HG02973 (cell line): ENCODE results near the gene MTHFR.

Experiments used
- ATAC-seq: cut with Tn5 transposase; IDR thresholded peaks from one replicate; pipeline ENCODE4 v1.9.1; 2021; ENCODE audit warnings: moderate library complexity; ENCODE audit not compliant: unreplicated experiment

MTHFR gene

GRCh38 chr1:11783556-11783955, 22.2 kb downstream of the MTHFR start:
- ATAC-seq = no peak

DNA sequence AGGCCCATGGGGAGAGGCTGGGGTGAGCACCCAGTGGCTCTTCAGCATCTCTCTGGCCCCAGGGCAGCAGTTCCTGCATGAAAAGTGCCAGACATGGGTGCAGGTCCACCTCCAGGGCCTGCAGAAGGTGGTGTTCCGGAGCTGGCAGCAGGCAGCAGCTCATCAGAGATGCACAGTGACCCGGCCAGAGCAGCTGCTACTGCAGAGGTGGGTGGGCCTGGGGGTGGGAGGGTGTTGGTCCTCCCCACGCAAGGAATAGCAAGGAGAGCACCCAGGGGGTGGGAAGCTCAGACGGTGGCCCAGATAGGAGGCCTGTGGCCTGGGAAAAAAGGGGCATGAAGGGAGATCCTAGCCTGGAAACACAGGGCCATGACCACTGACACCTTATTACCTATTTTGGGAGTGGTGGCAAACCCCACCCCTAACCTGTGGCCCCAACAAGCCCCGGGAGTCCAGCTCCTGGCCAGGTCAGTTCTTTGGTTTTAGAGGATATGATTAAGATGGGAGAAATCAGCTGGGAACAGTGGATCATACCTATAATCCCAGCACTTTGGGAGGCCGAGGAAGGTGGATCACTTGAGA, 23.5 kb downstream of the MTHFR start:
- no peak for ATAC-seq

GRCh38 chr1:11781297-11781696, 24.5 kb downstream of the MTHFR start:
- ATAC-seq = no peak

GRCh38 chr1:11780380-11781147, 25.2 kb downstream of the MTHFR start:
- no peak for ATAC-seq

- no peak for ATAC-seq
Observed at GRCh38 chr1:11779715-11780379, 25.9 kb downstream of the MTHFR start.

DNA sequence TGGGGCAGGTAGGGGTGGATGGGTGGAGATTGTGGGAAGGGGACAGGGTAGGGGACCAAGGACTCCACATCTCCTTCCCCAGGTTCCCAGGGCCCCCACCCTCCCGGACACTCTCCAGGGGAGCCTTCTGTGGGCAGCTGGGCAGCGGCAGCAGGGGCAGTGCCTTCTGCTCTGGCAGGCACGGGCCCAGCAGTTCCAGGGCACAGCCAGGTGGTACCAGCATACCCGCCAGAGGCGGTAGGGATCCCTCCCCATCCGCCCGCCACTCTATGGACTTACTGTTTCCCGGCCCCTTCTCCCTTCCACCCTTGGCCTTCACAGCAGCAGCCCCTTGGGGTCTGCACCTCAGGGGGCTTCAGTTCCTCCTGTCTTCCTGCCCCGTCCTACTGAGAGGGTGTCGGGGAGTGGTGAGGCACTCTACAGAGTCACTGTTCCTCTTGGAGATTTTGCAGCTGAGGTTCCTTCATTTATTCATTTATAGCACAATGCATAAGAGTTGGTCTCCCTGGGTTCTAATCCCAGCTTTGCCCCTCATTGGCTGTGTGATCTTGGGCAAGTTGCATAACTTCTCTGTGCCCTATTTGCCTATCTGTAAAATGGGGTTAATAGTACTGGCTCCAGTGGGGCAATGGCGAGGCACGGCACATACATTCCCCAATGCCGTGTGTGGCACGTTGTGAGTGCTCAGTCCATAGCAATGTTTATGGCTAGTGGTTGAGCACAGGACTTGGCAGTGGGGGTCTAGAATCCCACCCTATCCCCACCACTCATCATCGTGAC, 26.7 kb downstream of the MTHFR start:
- ATAC-seq = no peak

DNA sequence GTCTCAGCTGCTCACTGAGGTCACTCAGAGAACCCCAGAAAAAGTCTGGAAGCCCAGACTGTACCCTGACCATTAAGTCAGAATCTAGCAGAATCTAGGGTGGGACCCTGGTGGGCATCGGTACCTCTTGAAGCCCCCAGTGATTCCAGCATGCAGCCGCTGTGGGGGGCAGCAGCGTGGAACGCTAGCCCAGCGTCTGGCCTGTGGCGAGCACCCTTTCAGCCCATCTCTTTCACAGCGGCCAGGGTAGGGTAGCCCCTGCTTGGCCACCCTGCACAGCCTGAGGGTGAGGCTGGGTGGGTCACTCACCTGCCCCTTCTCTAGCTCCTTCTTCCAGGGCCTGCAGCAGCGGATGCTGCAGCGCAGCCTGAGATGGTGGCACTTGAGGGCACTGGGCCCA, 27.4 kb downstream of the MTHFR start:
- ATAC-seq = no peak

DNA sequence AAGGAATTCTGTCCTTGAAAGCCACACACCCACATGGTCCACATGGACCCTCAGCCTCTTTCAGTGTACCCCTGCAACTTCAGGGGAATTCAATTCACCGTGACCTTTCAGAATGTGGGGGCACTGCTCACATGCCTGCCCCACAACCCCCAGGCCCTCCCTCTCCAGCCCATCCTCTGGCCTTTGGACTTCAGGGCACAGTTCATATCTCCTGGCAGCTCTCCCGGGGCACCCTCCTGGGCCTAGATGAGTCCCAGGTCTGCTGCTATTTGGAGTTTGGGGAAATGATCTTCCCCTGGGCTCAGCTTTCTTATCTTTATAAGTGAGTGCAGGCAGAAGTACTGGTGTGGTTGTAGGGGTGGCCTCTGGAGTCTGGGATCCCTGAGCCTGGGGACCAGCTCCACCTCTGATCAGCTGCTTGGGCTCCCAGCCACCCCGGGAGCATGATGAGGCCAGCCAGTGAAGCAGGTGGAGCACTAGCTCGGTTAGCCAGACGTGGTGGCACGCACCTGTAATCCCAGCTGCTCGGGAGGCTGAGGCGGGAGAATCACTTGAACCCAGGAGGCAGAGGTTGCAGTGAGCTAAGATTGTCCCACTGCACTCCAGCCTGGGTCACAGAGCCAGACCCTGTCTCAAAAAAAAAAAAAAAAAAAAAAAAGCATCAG, 28.0 kb downstream of the MTHFR start:
- no peak for ATAC-seq

DNA sequence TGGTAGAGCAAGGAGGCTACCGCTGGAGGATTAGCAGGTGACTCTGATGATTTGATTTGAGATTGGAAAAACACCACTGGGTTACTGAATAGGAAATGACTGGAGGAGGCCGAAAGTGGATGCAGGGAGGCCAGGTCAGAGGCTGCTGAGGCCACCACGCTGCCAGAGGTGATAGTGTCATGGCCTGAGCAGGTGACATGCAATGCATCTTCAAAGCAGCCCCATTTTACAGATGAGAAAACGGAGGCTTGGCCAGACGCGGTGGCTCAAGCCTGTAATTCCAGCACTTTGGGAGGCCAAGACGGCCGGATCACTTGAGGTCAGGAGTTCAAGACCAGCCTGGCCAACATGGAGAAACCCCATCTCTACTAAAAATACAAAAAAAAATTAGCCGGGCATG, 31.0 kb downstream of the MTHFR start:
- ATAC-seq = no peak

- no peak for ATAC-seq
Observed at GRCh38 chr1:11772458-11772857, 33.3 kb downstream of the MTHFR start.

DNA sequence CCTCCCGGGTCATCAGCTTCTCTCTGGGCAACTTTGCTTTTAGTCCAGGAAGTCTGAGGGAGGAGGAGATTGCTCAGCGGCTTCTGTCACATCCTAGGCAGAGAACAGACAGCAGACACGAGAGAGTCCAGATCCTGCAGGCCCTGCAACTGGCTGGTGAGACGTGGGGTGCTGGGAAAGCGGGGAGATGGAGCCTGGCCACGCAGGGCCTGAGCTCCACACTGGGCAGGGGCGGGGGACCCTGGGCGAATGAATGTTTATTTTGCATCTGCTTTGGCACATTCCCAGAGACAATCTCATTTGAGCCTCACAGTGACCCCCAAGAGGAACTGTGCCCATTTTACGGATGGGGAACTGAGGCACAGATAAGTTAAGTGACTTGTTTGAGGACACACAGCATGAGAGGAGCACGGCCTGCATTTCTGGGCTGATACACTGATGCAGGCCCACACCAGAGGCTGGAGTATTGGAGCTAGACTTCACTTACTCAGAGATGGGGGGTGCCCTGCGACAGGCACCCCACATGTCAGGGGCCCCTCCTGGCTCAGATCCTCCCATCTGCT, 34.2 kb downstream of the MTHFR start:
- ATAC-seq = no peak

DNA sequence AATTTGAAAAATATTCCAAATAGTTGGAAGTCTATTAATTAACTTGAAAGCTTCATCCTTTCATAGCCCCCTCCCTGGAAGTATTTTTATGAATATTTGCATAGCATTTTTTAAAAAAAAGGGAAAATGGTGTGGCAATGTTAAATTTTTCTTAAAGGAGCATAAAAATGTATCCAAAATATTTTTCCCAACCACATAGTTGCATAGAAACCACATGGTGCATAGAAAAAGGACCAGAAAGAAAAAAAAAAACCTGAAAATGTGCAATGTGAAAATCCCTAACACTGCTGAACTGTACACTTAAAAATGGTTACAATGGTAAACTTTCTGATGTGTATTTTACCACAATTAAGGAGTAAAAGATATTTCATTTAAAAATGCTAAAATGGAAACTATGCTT, 35.8 kb downstream of the MTHFR start:
- no peak for ATAC-seq

DNA sequence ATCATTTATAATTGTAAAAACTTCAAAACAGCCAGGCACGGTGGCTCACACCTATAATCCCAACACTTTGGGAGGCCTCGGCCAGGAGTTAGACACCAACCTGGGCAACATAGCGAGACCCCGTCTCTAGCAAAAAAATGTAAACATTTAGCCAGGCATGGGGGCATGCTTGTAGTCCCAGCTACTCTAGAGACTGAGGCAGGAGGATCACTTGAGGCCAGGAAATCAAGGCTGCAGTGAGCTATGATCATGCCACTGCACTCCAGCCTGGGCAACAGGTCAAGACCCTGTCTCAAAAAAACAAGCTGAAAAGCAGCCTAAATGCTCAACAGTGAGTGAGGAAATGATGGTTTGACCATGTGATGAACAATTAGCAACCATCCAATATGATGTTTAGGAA, 36.5 kb downstream of the MTHFR start:
- no peak for ATAC-seq

DNA sequence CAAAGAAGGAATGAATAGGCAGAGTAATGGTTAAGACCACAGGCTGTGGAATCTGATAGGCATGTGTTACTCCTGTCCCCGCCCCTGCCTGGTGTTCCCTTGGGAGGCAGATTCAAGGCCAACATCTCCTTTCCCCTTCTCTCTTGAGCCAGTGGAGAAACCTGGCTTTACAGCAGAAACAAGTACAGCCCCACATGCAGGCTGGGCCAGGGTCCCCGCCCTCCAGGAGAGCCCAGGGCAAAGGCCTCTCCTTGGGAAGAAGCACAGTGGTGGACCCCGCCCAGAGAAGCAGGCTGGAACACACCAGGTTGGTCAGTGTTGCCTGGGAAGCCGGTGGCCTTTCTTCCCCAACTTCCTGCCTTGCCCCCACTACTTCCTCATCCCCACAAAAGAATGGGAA, 36.9 kb downstream of the MTHFR start:
- no peak for ATAC-seq

GRCh38 chr1:11767922-11768704, 37.7 kb downstream of the MTHFR start:
- no peak for ATAC-seq

GRCh38 chr1:11766429-11766776, 39.4 kb downstream of the MTHFR start:
- no peak for ATAC-seq

DNA sequence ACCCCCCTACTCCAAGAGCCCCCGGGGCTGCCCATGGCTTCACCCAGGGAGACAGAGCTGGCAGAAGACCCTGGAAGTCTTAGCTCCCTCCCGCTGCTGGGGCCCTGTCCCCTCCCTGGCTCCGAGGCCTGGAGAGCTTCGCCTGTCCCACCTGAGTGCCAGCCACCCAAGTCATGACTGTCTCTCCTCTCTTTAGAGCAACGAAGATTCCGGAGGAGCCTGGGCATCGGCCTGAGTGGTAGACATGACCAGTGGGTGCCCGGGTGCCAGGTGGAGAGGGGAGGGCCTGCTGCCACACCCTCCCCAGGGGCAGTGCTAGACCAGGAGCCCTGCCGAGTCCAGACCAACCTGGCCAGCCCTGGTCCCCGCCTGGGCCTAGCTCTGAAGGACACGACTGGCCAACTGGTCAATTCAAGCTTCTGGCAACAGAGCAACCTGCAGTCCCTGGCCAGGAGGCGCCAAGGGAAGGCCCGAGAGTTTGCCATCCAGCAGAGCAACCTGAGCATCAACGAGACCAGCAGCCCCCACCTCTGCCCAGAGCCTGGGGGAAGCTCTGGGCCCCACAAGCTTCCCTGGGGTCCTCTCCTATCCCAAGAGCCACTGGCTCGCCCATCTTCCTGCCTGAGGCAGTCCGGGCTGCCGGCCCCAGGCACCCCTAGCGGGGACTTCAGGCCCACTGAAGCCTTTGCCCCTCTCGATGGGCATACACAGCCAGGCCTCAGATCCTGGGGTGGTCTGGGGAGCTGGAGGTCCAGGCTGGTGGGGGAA, 39.9 kb downstream of the MTHFR start:
- ATAC-seq = no peak

DNA sequence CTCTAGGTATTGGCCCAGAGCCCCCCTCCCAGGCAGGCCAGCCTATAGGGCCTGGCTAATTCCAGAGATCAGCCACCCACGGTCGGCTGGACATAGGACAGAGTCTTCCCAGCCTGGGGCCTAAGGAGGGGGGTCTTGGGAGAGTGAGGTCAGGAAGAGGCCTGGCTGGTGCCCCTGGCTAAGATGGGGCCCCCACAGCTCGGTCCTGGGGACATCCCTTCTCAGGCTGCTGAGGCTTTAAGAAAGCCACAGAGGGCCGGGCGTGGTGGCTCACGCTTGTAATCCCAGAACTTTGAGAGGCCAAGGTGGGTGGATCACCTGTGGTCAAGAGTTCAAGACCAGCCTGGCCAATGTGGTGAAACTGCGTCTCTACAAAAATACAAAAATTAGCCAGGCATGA, 41.2 kb downstream of the MTHFR start:
- ATAC-seq = no peak

DNA sequence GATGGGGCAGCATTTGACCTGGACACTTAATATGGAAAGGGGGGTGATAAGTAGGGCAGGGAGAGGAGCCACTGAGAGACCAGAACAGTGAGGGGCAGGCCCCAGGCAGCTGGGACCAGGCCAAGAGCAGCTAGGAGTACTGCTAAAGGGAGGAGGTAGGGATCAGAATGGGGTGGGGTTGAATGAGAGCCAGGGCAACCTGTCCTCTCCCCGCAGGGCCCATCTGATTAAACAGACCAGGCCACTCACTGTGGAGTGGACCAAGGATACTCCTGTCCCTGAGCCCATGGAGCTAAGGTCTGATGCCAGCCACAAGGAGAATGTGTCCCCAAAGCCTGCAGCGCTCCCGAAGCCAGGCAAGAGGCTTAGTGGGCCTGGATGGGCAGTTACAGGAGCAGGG, 41.6 kb downstream of the MTHFR start:
- ATAC-seq = no peak
